Activated CD4-positive, alpha-beta memory T cell treated with anti-CD3 and anti-CD28 coated beads for 36 hours (primary cell): Measurements from ENCODE around the gene ZNF132. TPM values are rescaled to one million over a fixed set of nuclear protein-coding genes. Genes with fewer than 3 reads are reported as not detected.
"Not testable (repeated sequence)": the region's sequence is repeated elsewhere in the genome, so short reads cannot be mapped to it uniquely, and the experiment has no call there.

Experiments used
- CTCF ChIA-PET: fragments of 350-600 bp; sonication (Branson Sonifier 250); formaldehyde crosslinking; loops from one replicate; lab custom pipeline; 2021; ENCODE audit warnings: antibody characterized with exemption, inconsistent platforms; lab: Charles Lee
- POLR2A ChIA-PET: fragments of 350-600 bp; sonication (Branson Sonifier 250); formaldehyde crosslinking; loops from one replicate; lab custom pipeline; 2021; ENCODE audit warnings: antibody characterized with exemption; lab: Charles Lee
- DNase-seq: peaks from one replicate; pipeline ENCODE4 v3.0.0-alpha.2; 2020
- H3K27ac Mint-ChIP-seq: one replicate; pipeline ENCODE4 v1.8.0; 2021; ENCODE audit warnings: mixed read lengths
- H3K27me3 Mint-ChIP-seq: one replicate; pipeline ENCODE4 v1.8.0; 2021; ENCODE audit warnings: mixed read lengths
- H3K36me3 Mint-ChIP-seq: one replicate; pipeline ENCODE4 v1.8.0; 2021; ENCODE audit warnings: mixed read lengths
- H3K4me1 Mint-ChIP-seq: one replicate; pipeline ENCODE4 v1.8.0; 2021; ENCODE audit warnings: low read depth, mixed read lengths
- H3K4me3 Mint-ChIP-seq: one replicate; pipeline ENCODE4 v1.8.0; 2021; ENCODE audit warnings: mild to moderate bottlenecking, mixed read lengths
- H3K9me3 Mint-ChIP-seq: one replicate; pipeline ENCODE4 v1.8.0; 2021; ENCODE audit warnings: mixed read lengths
- intact Hi-C: fragments of 100-400 bp; cut with micrococcal nuclease; formaldehyde crosslinking; loops from one replicate; pipeline ENCODE4 v1.15.1; 2023
- total RNA-seq, 2 experiments: library from RNA; stranded (reverse); gene quantifications; one replicate each; pipeline ENCODE4 v1.2.3, GENCODE V29; 2021

The ZNF132 gene
- total RNA-seq, 2 experiments from 2014 or later, result 3.1 to 3.6 TPM

DNA sequence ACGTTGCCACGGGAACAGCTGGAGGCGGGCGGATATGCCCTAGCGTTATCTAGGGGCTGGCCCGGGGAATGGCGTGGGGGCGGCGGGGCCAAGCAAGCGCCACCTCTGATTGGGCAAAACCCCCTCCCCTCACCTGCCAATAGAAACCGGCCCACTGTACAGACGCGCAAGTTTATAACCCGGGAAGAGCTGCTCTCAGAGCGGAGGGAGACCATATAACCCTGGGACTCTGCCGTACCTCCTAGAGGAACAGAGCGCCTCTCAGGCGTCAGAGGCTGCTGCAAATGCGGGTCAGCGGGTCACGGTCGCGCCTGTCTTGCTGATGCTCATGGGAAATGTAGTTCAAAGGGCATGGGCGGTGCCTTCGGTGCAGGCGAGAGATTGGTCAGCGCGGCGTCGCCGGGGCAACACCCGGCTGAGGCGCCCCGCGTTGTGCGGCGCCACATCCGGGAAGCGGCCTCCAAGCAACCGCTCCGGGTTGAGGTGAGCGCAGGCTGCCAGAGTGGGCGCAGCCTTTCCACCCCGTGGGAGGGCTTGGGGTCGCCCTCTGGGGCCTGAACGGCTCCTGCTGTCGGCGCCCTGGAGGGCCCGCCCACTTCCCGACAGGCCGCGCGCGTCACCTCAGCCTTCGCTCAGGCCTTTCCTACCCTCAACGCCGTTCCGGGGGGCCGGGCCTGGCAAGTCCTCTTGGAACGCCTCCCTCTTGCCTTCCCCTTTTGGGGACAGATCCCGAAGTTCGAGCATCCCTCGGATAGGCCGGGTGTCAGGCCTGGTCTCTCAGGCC is 36.0 kb upstream of the ZNF132 start, which contains the start of gene ZNF446:
ZNF446 (plus strand) TSS at position 639 of the 784 bp plus-strand sequence. CDS start 867 bp downstream, outside the sequence.
- Mint-ChIP-seq H3K27ac (peak within 1 kb of the TSS; percentile 99), H3K36me3 (peaks cover 12% of the 10 kb centered on the region), H3K4me1 (peaks cover 16% of the 10 kb centered on the region), H3K27me3 (no peaks in the 10 kb centered on the region), H3K4me3 (peak within 1 kb of the TSS; percentile 93), H3K9me3 (no peaks in the 10 kb centered on the region)
- intact Hi-C loops, result loop anchor here (1.0 to 2.0 kb wide), 10 partner anchors 9 to 197 kb away; partner anchors contain the start of genes TRIM28, ZBTB45, ZNF132 and ZNF324
- peak; percentile 98 for DNase-seq
- POLR2A ChIA-PET, result interaction anchor here (1.1 to 3.0 kb wide), 4 partner anchors 10 to 43 kb away, joined by 4 to 11 read pairs (median 4); partner anchors contain the start of genes ZBTB45 and ZNF324
- CTCF ChIA-PET, result interaction anchor here (0.7 to 2.6 kb wide), 4 partner anchors 38 to 257 kb away, joined by 3 to 12 read pairs (median 3); partner anchors contain the start of genes ZBTB45 and ZNF584

DNA sequence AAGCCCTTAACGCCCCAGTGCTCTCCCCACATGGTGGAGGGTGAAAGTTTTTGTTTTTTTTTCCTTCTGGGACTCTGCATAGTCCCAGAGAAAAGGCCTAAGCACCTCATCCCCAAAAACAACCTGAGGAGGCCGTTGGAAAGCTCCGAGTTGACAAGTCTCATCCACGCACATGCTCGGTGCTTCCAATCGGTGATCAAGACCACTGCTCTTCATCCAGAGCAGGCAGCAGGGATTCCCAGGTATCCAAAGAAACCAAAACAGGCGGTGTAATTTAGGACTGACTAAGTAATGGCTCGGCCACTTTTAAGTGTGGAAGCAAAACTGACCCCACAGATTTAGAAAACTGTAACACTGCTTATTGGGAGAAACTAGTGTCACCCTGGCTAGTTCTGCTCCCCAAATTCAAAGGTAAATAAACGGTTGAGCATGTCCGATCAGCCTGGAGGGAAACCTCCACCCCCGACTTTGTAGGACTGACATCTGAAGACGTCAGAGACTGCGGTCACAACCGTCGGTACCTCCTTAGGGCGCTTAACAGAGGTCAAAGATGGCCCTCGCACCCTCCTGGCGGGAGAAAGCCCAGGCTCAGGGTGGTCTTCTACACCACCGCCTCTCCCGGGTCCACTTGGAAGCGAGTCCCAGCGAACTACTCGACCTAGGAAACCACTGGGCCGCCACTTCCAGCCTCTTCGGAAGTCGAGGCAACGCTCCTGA is 35.2 kb upstream of the ZNF132 start:
- DNase-seq, result no peak
- POLR2A ChIA-PET, result interaction anchor here (0.8 to 3.0 kb wide), 5 partner anchors 14 to 128 kb away, joined by 3 to 11 read pairs (median 4); partner anchors contain the start of gene ZBTB45

DNA sequence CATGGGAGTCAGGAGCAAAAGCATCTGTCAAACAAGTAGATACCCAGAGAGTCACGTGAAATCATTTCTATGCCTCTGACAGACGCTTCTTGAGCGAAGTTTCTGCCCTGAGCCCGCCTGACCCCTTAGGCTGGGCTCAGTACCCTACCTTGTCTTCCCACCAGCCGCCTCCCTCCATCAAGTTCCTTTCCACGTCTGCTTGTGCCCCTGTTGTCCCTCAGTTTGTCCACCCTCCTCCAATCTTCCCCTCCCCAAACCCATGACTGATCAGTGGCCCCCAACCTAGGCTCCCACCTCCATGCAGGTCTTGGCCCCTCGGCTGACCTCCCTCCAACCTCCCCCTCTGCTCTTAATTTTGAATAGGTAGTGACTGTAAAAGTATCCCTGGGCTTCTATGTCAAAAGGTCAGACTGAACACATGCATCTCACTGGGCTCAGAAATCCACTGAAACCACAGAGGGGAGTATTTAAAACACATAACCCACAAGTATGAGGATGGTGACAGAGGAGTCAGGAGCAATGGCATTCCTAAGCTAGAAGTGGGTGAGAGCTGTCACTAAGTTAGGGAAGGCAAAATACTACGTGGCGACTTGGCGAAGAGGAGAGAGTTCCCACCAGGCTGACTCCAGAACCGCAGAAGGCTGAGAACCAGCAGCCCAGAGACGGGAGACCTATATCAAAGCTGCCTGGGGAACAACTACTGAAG is 34.5 kb upstream of the ZNF132 start:
- H3K9me3 Mint-ChIP-seq, result no peaks in the 10 kb centered on the region
- peak overlapping the region; percentile 6 for H3K4me3 Mint-ChIP-seq
- CTCF ChIA-PET, result interaction anchor here (0.7 to 2.2 kb wide), 2 partner anchors 40 to 45 kb away, joined by 3 to 6 read pairs; partner anchors contain the start of gene ZBTB45
- no peaks in the 10 kb centered on the region for H3K27me3 Mint-ChIP-seq
- peak overlapping the region; percentile 31 for H3K27ac Mint-ChIP-seq
- peaks cover 16% of the 10 kb centered on the region for H3K4me1 Mint-ChIP-seq
- POLR2A ChIA-PET, result interaction anchor here (0.8 to 3.0 kb wide), 4 partner anchors 14 to 127 kb away, joined by 3 to 11 read pairs (median 4); no protein-coding TSS in a partner anchor
- no peak for DNase-seq
- intact Hi-C loops, result loop anchor here (2.0 kb wide), 1 partner anchor 44 kb away; the partner anchor contains the start of gene ZBTB45
- peaks cover 15% of the 10 kb centered on the region for H3K36me3 Mint-ChIP-seq

More for the DNA sequence above, 35.2 kb upstream of the ZNF132 start:
- CTCF ChIA-PET, result interaction anchor here (0.7 to 2.6 kb wide), 5 partner anchors 39 to 256 kb away, joined by 3 to 12 read pairs (median 3); partner anchors contain the start of genes ZBTB45 and ZNF584
- H3K4me3 Mint-ChIP-seq, result peak overlapping the region; percentile 93
- no peaks in the 10 kb centered on the region for H3K27me3 Mint-ChIP-seq
- H3K36me3 Mint-ChIP-seq, result peaks cover 13% of the 10 kb centered on the region
- no peaks in the 10 kb centered on the region for H3K9me3 Mint-ChIP-seq
- H3K4me1 Mint-ChIP-seq, result peaks cover 16% of the 10 kb centered on the region
- intact Hi-C loops, result loop anchor here (1.0 to 2.0 kb wide), 3 partner anchors 8 to 69 kb away; partner anchors contain the start of genes TRIM28, ZBTB45 and ZNF324
- peak overlapping the region; percentile 99 for H3K27ac Mint-ChIP-seq

DNA sequence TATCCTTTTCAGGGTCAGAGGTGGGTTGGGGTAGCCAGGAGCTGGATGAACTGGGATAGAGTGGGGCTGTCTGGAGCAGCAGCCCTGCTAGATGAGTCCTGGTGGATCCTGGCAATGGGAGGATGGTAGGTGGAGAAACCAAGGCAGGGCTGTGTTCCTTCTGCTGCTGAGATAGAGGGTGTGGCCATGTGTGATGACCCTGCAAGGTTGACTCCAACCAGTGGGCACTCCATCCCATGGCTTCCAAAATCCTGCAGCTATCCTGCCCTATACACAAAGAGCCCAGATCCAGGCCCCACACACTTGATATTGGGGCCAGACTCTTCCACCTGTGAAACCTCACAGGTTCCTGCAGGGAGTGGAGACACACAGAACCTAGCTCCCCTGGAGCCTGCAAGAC is 33.8 kb upstream of the ZNF132 start:
- ChIA-PET CTCF (interaction anchor here (0.7 to 2.2 kb wide), 3 partner anchors 12 to 46 kb away, joined by 3 to 6 read pairs (median 3); partner anchors contain the start of gene ZBTB45), POLR2A (interaction anchor here (0.7 to 1.7 kb wide), 2 partner anchors 21 to 40 kb away, joined by 4 to 5 read pairs; no protein-coding TSS in a partner anchor)
- Mint-ChIP-seq H3K4me3 (no peak overlapping the region), H3K27ac (no peak overlapping the region), H3K9me3 (no peaks in the 10 kb centered on the region), H3K27me3 (no peaks in the 10 kb centered on the region), H3K36me3 (peaks cover 10% of the 10 kb centered on the region), H3K4me1 (peaks cover 17% of the 10 kb centered on the region)
- intact Hi-C loops, result loop anchor here (2.0 kb wide), 1 partner anchor 45 kb away; the partner anchor contains the start of gene ZBTB45
- DNase-seq, result no peak

DNA sequence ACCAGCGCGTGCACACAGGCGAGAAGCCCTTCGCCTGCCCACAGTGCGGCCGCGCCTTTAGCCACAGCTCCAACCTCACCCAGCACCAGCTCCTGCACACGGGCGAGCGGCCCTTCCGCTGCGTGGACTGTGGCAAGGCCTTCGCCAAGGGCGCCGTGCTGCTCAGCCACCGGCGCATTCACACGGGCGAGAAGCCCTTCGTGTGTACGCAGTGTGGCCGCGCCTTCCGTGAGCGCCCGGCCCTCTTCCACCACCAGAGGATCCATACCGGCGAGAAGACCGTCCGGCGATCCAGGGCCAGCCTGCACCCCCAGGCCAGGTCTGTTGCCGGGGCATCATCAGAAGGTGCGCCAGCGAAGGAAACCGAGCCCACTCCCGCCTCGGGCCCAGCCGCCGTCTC is 31.8 kb upstream of the ZNF132 start:
- CTCF ChIA-PET, result no interaction called here
- H3K27me3 Mint-ChIP-seq, result no peaks in the 10 kb centered on the region
- H3K27ac Mint-ChIP-seq, result no peak overlapping the region
- H3K4me3 Mint-ChIP-seq, result no peak overlapping the region
- POLR2A ChIA-PET, result no interaction called here
- H3K9me3 Mint-ChIP-seq, result no peaks in the 10 kb centered on the region
- H3K36me3 Mint-ChIP-seq, result peaks cover 10% of the 10 kb centered on the region
- H3K4me1 Mint-ChIP-seq, result peaks cover 26% of the 10 kb centered on the region
- intact Hi-C loops, result no loop called here
- DNase-seq, result no peak

DNA sequence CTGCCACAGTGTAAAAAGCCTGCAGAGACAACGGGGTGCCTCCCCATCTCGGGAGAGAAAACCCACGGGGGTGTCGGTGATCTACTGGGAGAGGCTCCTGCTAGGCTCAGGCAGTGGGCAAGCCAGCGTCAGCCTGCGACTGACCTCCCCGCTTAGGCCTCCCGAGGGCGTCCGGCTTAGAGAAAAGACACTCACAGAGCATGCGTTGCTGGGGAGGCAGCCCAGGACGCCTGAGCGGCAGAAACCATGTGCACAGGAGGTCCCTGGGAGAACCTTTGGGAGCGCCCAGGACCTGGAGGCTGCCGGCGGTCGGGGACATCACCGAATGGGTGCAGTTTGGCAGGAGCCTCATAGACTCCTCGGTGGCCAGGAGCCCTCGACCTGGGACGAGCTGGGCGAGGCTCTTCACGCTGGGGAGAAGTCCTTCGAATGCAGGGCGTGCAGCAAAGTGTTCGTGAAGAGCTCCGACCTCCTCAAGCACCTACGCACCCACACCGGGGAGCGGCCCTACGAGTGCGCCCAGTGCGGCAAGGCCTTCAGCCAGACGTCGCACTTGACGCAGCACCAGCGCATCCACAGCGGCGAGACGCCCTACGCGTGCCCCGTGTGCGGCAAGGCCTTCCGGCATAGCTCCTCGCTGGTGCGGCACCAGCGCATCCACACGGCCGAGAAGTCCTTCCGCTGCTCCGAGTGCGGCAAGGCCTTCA is 31.0 kb upstream of the ZNF132 start:
- CTCF ChIA-PET, DNase-seq, POLR2A ChIA-PET, intact Hi-C loops, H3K9me3 Mint-ChIP-seq, H3K27me3 Mint-ChIP-seq, H3K27ac Mint-ChIP-seq, H3K4me3 Mint-ChIP-seq: not testable (repeated sequence)
- H3K36me3 Mint-ChIP-seq, result peaks cover 10% of the 10 kb centered on the region
- H3K4me1 Mint-ChIP-seq, result peaks cover 25% of the 10 kb centered on the region

DNA sequence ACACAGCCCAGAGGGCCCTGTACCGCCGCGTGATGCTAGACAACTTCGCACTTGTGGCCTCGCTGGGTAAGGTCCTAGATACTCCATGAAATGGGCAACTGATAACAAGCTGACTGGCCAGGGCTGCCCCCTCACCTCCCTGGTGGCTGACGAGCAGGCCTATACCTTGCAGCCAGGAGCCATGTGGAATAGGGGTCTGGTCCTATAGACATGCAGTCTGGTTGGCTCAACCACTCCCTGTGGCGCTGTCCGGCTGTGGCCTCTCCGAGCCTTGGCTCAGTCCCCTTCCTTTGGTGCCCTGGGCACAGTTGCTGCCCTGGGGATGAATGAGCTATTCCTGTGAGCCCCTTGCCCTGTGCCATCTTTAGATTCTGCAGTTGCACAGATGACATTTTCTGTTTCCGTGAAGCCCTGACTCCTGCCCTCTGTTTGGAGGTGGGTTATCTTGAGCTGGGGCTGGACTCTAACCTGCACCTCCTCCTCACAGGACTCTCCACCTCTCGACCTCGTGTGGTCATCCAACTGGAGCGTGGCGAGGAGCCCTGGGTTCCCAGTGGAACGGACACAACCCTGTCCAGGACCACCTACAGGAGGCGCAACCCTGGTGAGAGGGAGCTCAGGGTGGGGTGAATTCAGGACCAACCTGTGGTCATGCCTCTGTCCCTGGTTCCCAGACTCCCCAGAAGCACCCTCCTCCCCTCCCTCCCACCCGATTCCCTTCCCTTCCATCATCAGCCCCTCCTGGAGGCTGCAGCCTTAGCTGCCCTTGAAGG is 29.5 kb upstream of the ZNF132 start:
- ChIA-PET CTCF (interaction anchor here (0.6 to 1.2 kb wide), 2 partner anchors 17 to 61 kb away, joined by 3 read pairs; partner anchors contain the start of genes ZNF324B and ZNF584), POLR2A (no interaction called here)
- Mint-ChIP-seq H3K9me3 (no peaks in the 10 kb centered on the region), H3K4me1 (peaks cover 17% of the 10 kb centered on the region), H3K36me3 (peaks cover 10% of the 10 kb centered on the region), H3K4me3 (peak overlapping the region; percentile 8), H3K27me3 (no peaks in the 10 kb centered on the region), H3K27ac (no peak overlapping the region)
- intact Hi-C loops, result no loop called here
- no peak for DNase-seq

DNA sequence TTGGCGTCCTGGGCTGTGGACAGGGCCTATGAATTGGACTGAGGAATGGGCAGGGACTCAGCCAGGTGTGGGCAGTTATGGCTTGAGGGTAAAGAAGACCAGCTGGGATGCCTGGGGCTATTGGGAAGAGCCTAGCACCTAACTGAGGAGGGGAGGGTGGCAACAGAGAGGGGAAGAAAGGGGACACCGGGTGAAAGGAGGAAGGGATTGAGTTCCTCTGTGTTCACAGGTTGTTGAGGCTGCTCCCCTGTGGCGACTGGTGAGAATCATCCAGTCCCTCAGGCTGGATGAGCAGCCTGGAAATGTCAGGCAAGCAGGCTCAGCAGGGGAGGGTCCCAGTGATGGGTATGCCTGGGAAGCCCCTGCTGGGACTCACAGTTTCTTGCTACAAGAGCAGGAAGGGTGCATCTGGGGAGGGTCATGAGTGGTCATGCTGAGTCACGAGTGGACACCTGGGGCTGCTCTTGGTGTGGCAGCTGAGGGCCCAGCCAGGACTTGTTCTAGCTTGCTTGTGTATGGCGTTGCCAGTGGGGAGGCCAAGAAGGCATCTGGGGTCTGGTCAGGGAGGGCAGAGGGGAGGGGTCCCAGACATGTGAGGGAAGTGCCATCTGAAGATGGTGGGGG is 28.4 kb upstream of the ZNF132 start:
- H3K27ac Mint-ChIP-seq, result no peak overlapping the region
- H3K27me3 Mint-ChIP-seq, result no peaks in the 10 kb centered on the region
- H3K4me1 Mint-ChIP-seq, result peaks cover 17% of the 10 kb centered on the region
- H3K36me3 Mint-ChIP-seq, result peaks cover 10% of the 10 kb centered on the region
- POLR2A ChIA-PET, result interaction anchor here (0.6 kb wide), 1 partner anchor 21 kb away, joined by 3 read pairs; no protein-coding TSS in a partner anchor
- DNase-seq, result no peak
- peak overlapping the region; percentile 83 for H3K4me3 Mint-ChIP-seq
- intact Hi-C loops, result no loop called here
- CTCF ChIA-PET, result interaction anchor here (1.2 kb wide), 1 partner anchor 16 kb away, joined by 3 read pairs; the partner anchor contains the start of gene ZNF324B
- H3K9me3 Mint-ChIP-seq, result no peaks in the 10 kb centered on the region

DNA sequence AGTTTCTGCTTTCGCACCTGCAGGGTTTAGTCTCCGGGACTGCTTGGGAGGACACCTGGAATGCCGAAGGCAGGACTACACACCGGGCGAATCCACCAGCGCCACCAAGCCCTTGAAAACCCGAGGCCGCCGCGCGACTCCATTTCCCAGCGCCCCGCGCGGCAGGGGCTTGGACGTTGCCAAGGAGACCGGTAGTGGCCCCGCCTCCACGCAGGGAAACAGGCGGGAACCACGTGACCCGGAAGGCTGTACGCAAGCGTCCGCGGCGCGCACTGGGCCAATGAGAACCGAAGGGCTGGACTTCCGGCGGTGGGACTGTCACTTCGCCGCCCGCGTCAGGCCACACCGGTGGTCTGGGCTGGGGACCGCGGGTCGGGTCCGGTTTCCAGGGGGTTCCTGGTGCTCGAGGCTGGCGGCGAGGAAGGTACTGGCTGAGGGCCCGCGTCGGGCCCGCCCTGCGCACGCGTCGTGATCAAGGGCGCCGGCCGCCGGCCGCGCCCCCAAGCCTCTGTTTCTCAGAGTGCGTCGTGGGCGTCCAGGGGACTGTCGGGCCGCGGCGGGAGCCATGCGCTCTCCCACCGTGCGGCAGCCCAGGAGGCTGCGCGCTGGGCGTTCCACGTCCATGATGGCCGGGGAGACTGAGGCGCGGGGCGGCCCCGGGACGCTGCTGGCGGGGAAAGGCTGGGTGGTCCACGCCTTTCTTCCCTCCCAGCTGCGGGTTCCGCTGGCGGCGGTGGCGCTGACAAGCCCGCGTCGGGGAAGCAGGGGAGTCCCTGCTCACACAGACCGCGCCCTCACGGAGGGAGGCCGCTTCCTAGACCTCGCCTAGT is 27.0 kb upstream of the ZNF132 start, which contains the start of gene ZNF324:
ZNF324 (plus strand) TSS at position 321 of the 830 bp plus-strand sequence. CDS start 2,106 bp downstream, outside the sequence.
- Mint-ChIP-seq H3K27me3 (no peaks in the 10 kb centered on the region), H3K36me3 (peaks cover 4% of the 10 kb centered on the region), H3K4me3 (peak within 1 kb of the TSS; percentile 83), H3K4me1 (peaks cover 17% of the 10 kb centered on the region), H3K9me3 (no peaks in the 10 kb centered on the region), H3K27ac (peak within 1 kb of the TSS; percentile 62)
- DNase-seq, result peak; percentile 99
- ChIA-PET CTCF (no interaction called here), POLR2A (interaction anchor here (0.6 to 2.1 kb wide), 4 partner anchors 9 to 162 kb away, joined by 3 to 4 read pairs (median 4); partner anchors contain the start of genes ERVK3-1, ZNF446 and ZNF584)
- intact Hi-C loops, result loop anchor here (1.0 to 2.0 kb wide), 5 partner anchors 8 to 188 kb away; partner anchors contain the start of genes TRIM28, ZNF132 and ZNF8
